22Rv1 (cell line): ENCODE data around the gene MTMR6.

Source experiments
- CTCF ChIP-seq: fragments of 450-650 bp; IDR thresholded peaks from 2 replicates; pipeline ENCODE4 v1.5.1; 2017; ENCODE audit warnings: mild to moderate bottlenecking
- ZFX ChIP-seq: fragments of 450-650 bp; IDR thresholded peaks from 2 replicates; pipeline ENCODE4 v1.6.1; 2017; ENCODE audit warnings: antibody characterized with exemption, borderline replicate concordance

- TF ChIP-seq CTCF = no peak
- no peak for TF ChIP-seq ZFX
These were observed 33.6 kb downstream of the MTMR6 start for GRCh38 chr13:25253702-25254101.
